Prostate gland (tissue), 2 donors: ENCODE measurements around the gene SERPINA5.

ENCODE experiments used
- CTCF ChIP-seq, 4 experiments: fragments of 200-600 bp in 2 of 4; fragments of 450-650 bp in 2 of 4; sonication (generic) in 2 of 4; IDR thresholded peaks; 1 replicate in 3 of 4; 2 replicates in 1 of 4; pipeline ENCODE4 v1.5.1; 2016 to 2019; ENCODE audit warnings: antibody characterized with exemption in 4 of 4, mild to moderate bottlenecking in 2 of 4, moderate library complexity in 2 of 4
- POLR2A ChIP-seq: fragments of 450-650 bp; IDR thresholded peaks from one replicate; pipeline ENCODE4 v1.6.1; 2016; ENCODE audit warnings: antibody characterized with exemption, mild to moderate bottlenecking
- POLR2AphosphoS5 ChIP-seq: sonication (generic); formaldehyde crosslinking; IDR thresholded peaks from one replicate; pipeline ENCODE4 v1.6.1; 2017; ENCODE audit warnings: antibody characterized with exemption

- TF ChIP-seq POLR2A (no peak), CTCF (IDR thresholded peaks at IDR 0.05) (no peak), POLR2AphosphoS5 (no peak)
Measured at GRCh38 chr14:94584591-94585280, 3.5 kb downstream of the SERPINA5 start.
